DMS79 (cell line): ENCODE measurements around the gene PLD1.

ENCODE experiments used
- DNase-seq: peaks from one replicate; lab custom pipeline; 2025; lab: John Stamatoyannopoulos, UW

The PLD1 gene

GRCh38 chr3:171838218-171838720 lies 28.0 kb upstream of the PLD1 start:
- no peak for DNase-seq

- DNase-seq: no peak
Observed at GRCh38 chr3:171837698-171838097, 27.4 kb upstream of the PLD1 start.

- DNase-seq: no peak
Observed at GRCh38 chr3:171836855-171837254, 26.6 kb upstream of the PLD1 start.

- no peak for DNase-seq
Observed at GRCh38 chr3:171835613-171836012, 25.3 kb upstream of the PLD1 start.

- DNase-seq: no peak
Observed at GRCh38 chr3:171835116-171835515, 24.8 kb upstream of the PLD1 start.

GRCh38 chr3:171834461-171834801 lies 24.1 kb upstream of the PLD1 start:
- no peak for DNase-seq

GRCh38 chr3:171833789-171834460 lies 23.6 kb upstream of the PLD1 start:
- DNase-seq: peak; percentile 2

GRCh38 chr3:171832989-171833388 lies 22.7 kb upstream of the PLD1 start:
- DNase-seq: no peak

- DNase-seq: no peak
Observed at GRCh38 chr3:171831936-171832335, 21.7 kb upstream of the PLD1 start.

- DNase-seq: no peak
Observed at GRCh38 chr3:171830518-171830875, 20.2 kb upstream of the PLD1 start.

- no peak for DNase-seq
Observed at GRCh38 chr3:171829841-171830517, 19.7 kb upstream of the PLD1 start.

- no peak for DNase-seq
Observed at GRCh38 chr3:171828902-171829770, 18.9 kb upstream of the PLD1 start.

GRCh38 chr3:171827836-171828458 lies 17.7 kb upstream of the PLD1 start:
- DNase-seq: no peak

GRCh38 chr3:171827385-171827784 lies 17.1 kb upstream of the PLD1 start:
- no peak for DNase-seq

- no peak for DNase-seq
Observed at GRCh38 chr3:171825222-171825828, 15.0 kb upstream of the PLD1 start.

- DNase-seq: no peak
Observed at GRCh38 chr3:171824824-171825221, 14.5 kb upstream of the PLD1 start.

- DNase-seq: no peak
Observed at GRCh38 chr3:171824116-171824515, 13.8 kb upstream of the PLD1 start.

- no peak for DNase-seq
Observed at GRCh38 chr3:171822431-171823106, 12.3 kb upstream of the PLD1 start.

GRCh38 chr3:171821778-171822358 lies 11.6 kb upstream of the PLD1 start:
- no peak for DNase-seq

- DNase-seq: no peak
Observed at GRCh38 chr3:171821044-171821443, 10.8 kb upstream of the PLD1 start.
